OCI-LY1 (cell line): ENCODE results near the gene HBG1.
"Not testable (repeated sequence)": the region's sequence is repeated elsewhere in the genome, so short reads cannot be mapped to it uniquely, and the experiment has no call there.

Experiments used
- H2AFZ ChIP-seq: fragments of 200-600 bp; sonication (generic), shearing (Covaris generic); 2 replicates; pipeline ENCODE4 v1.6.0; 2014; ENCODE audit warnings: antibody characterized with exemption, mild to moderate bottlenecking, low read length
- H3F3A ChIP-seq: fragments of 200-600 bp; sonication (generic), shearing (Covaris generic); 2 replicates; pipeline ENCODE4 v1.6.0; 2014; ENCODE audit warnings: mild to moderate bottlenecking, antibody characterized with exemption, low read length, moderate library complexity; ENCODE audit not compliant: insufficient read depth
- H3K27ac ChIP-seq: fragments of 200-600 bp; sonication (generic); 2 replicates; pipeline ENCODE4 v1.5.1; 2014; ENCODE audit warnings: low read length, mixed run types, mild to moderate bottlenecking, low read depth; ENCODE audit not compliant: poor library complexity, severe bottlenecking
- H3K27me3 ChIP-seq: fragments of 200-600 bp; sonication (generic); 2 replicates; pipeline ENCODE4 v1.6.0; 2014; ENCODE audit warnings: antibody characterized with exemption, mild to moderate bottlenecking, low read length, moderate library complexity; ENCODE audit not compliant: insufficient read depth
- H3K36me3 ChIP-seq: fragments of 200-600 bp; sonication (generic); 2 replicates; pipeline ENCODE4 v1.6.1; 2014; ENCODE audit warnings: mild to moderate bottlenecking, antibody characterized with exemption, low read length, moderate library complexity, mixed read lengths; ENCODE audit not compliant: insufficient read depth
- H3K4me1 ChIP-seq: fragments of 200-600 bp; sonication (generic); 2 replicates; pipeline ENCODE4 v1.5.1; 2014; ENCODE audit warnings: mild to moderate bottlenecking, low read length, moderate library complexity; ENCODE audit not compliant: insufficient read depth, severe bottlenecking
- H3K4me2 ChIP-seq: fragments of 200-600 bp; sonication (generic), shearing (Covaris generic); 2 replicates; pipeline ENCODE4 v1.6.1; 2014; ENCODE audit warnings: low read length
- H3K4me3 ChIP-seq: fragments of 200-600 bp; sonication (generic); 2 replicates; pipeline ENCODE4 v1.5.1; 2014; ENCODE audit warnings: low read length, low read depth, mild to moderate bottlenecking, mixed read lengths; ENCODE audit not compliant: poor library complexity, severe bottlenecking
- H3K79me2 ChIP-seq: fragments of 200-600 bp; shearing (Covaris generic); 2 replicates; pipeline ENCODE4 v1.6.1; 2016; ENCODE audit warnings: mixed run types, low read length, mixed read lengths; ENCODE audit not compliant: insufficient read depth
- H3K9ac ChIP-seq: fragments of 200-600 bp; sonication (generic), shearing (Covaris generic); 2 replicates; pipeline ENCODE4 v1.6.1; 2014; ENCODE audit warnings: mild to moderate bottlenecking, low read length, mixed read lengths
- H3K9me2 ChIP-seq: fragments of 200-600 bp; sonication (generic), shearing (Covaris generic); 2 replicates; pipeline ENCODE4 v1.6.1; 2014; ENCODE audit warnings: low read depth, mild to moderate bottlenecking, low read length, mixed read lengths
- H3K9me3 ChIP-seq: fragments of 200-600 bp; shearing (Covaris generic); 2 replicates; pipeline ENCODE4 v1.6.1; 2014; ENCODE audit warnings: low read length, mixed read lengths
- H4K20me1 ChIP-seq: fragments of 200-600 bp; sonication (generic), shearing (Covaris generic); 2 replicates; pipeline ENCODE4 v1.6.0; 2016; ENCODE audit warnings: mild to moderate bottlenecking, low read length; ENCODE audit not compliant: insufficient read depth
- CTCF ChIP-seq: fragments of 200-600 bp; sonication (generic), shearing (Covaris generic); IDR thresholded peaks from 2 replicates; pipeline ENCODE4 v1.5.1; 2017; ENCODE audit warnings: mild to moderate bottlenecking, antibody characterized with exemption, low read length, moderate library complexity, mixed read lengths
- EZH2 ChIP-seq: fragments of 200-600 bp; sonication (generic), shearing (Covaris generic); IDR thresholded peaks from 2 replicates; pipeline ENCODE4 v1.8.0; 2017; ENCODE audit warnings: borderline replicate concordance, mixed run types, mild to moderate bottlenecking, antibody characterized with exemption, low read length, moderate library complexity, mixed read lengths

Gene HBG1

GRCh38 chr11:5265832-5266231, 16.2 kb upstream of the HBG1 start:
- Histone ChIP-seq H3K9ac (no peak overlapping the region), H3F3A (no peaks in the 10 kb centered on the region), H3K9me3 (no peaks in the 10 kb centered on the region), H2AFZ (no peak overlapping the region), H3K79me2 (no peaks in the 10 kb centered on the region), H3K4me3 (no peak overlapping the region), H3K4me1 (no peaks in the 10 kb centered on the region), H3K36me3 (no peaks in the 10 kb centered on the region), H4K20me1 (no peaks in the 10 kb centered on the region), H3K4me2 (no peak overlapping the region), H3K9me2 (no peaks in the 10 kb centered on the region), H3K27me3 (no peaks in the 10 kb centered on the region), H3K27ac (no peak overlapping the region)
- TF ChIP-seq EZH2 (no peak), CTCF (no peak)

- no peak overlapping the region for H3K4me3 ChIP-seq
- H4K20me1 ChIP-seq = no peaks in the 10 kb centered on the region
- no peak overlapping the region for H3K9ac ChIP-seq
- H3K36me3 ChIP-seq = no peaks in the 10 kb centered on the region
- TF ChIP-seq EZH2 (no peak), CTCF (no peak)
- no peaks in the 10 kb centered on the region for H3K79me2 ChIP-seq
- no peak overlapping the region for H3K4me2 ChIP-seq
- no peaks in the 10 kb centered on the region for H3K4me1 ChIP-seq
- H3K27ac ChIP-seq = no peak overlapping the region
- H2AFZ ChIP-seq = no peak overlapping the region
- no peaks in the 10 kb centered on the region for H3K27me3 ChIP-seq
- no peaks in the 10 kb centered on the region for H3F3A ChIP-seq
- no peaks in the 10 kb centered on the region for H3K9me3 ChIP-seq
- H3K9me2 ChIP-seq = no peaks in the 10 kb centered on the region
These were observed 9.0 kb upstream of the HBG1 start for GRCh38 chr11:5258543-5259262.

- no peak overlapping the region for H3K4me2 ChIP-seq
- no peak overlapping the region for H3K4me3 ChIP-seq
- no peaks in the 10 kb centered on the region for H3K9me3 ChIP-seq
- no peaks in the 10 kb centered on the region for H3K27me3 ChIP-seq
- no peaks in the 10 kb centered on the region for H3K36me3 ChIP-seq
- H3K4me1 ChIP-seq = no peaks in the 10 kb centered on the region
- TF ChIP-seq CTCF = no peak
- no peak for TF ChIP-seq EZH2
- H3F3A ChIP-seq = no peaks in the 10 kb centered on the region
- H3K27ac ChIP-seq = no peak overlapping the region
- H3K9me2 ChIP-seq = no peaks in the 10 kb centered on the region
- H3K79me2 ChIP-seq = no peaks in the 10 kb centered on the region
- no peak overlapping the region for H3K9ac ChIP-seq
- no peaks in the 10 kb centered on the region for H4K20me1 ChIP-seq
- H2AFZ ChIP-seq = no peak overlapping the region
These were observed 7.6 kb upstream of the HBG1 start for GRCh38 chr11:5257296-5257695.

- not testable (repeated sequence) for H3K36me3 ChIP-seq, H3K9me2 ChIP-seq, H3K9ac ChIP-seq, H3K4me1 ChIP-seq, H3K4me2 ChIP-seq, H2AFZ ChIP-seq, H3K79me2 ChIP-seq, H3K4me3 ChIP-seq, H3K9me3 ChIP-seq, H4K20me1 ChIP-seq, H3K27ac ChIP-seq, H3F3A ChIP-seq, H3K27me3 ChIP-seq
These were observed 5.2 kb upstream of the HBG1 start, which contains the start of gene HBG2 for GRCh38 chr11:5254646-5255413. Gene HBG2 (minus strand): TSS chr11:5254781. CDS start chr11:5254728, 53 bp downstream.

GRCh38 chr11:5254023-5254422, 4.4 kb upstream of the HBG1 start:
- not testable (repeated sequence) for H3K79me2 ChIP-seq, H3F3A ChIP-seq, H3K4me3 ChIP-seq, H2AFZ ChIP-seq, H4K20me1 ChIP-seq, H3K36me3 ChIP-seq, H3K4me2 ChIP-seq, H3K9me3 ChIP-seq, H3K9ac ChIP-seq, H3K9me2 ChIP-seq, H3K27ac ChIP-seq, H3K4me1 ChIP-seq, H3K27me3 ChIP-seq
